ENCODE measurements around the gene A4GALT.

Gene A4GALT

GRCh38 chr22:42702675-42703074 lies 18.0 kb downstream of the A4GALT start:
- no peak overlapping the region for H3K27ac ChIP-seq (ENCODE audit: low read length)
- H3K9ac ChIP-seq (ENCODE audit: low read length in 2 of 2) = no peak overlapping the region
- no peak overlapping the region for H3K4me3 ChIP-seq (ENCODE audit: low read length in 2 of 2)
- no peaks in the 10 kb centered on the region for H3K27me3 ChIP-seq (ENCODE audit: control insufficient read depth in 1 of 2, insufficient read depth in 2 of 2, low read length in 2 of 2)
- no peaks in the 10 kb centered on the region for H3K36me3 ChIP-seq (ENCODE audit: control insufficient read depth in 2 of 2, insufficient read depth in 2 of 2, low read length in 2 of 2)
- no peaks in the 10 kb centered on the region for H3K9me3 ChIP-seq (ENCODE audit: control insufficient read depth in 2 of 2, low read length in 2 of 2)
- H3K4me1 ChIP-seq (ENCODE audit: control insufficient read depth, insufficient read depth, low read length) = peaks cover 43% of the 10 kb centered on the region

- no peaks in the 10 kb centered on the region for H3K9me3 ChIP-seq (ENCODE audit: control insufficient read depth in 2 of 2, low read length in 2 of 2)
- peak overlapping the region; percentile 93 for H3K27ac ChIP-seq (ENCODE audit: low read length)
- no peaks in the 10 kb centered on the region for H3K36me3 ChIP-seq (ENCODE audit: control insufficient read depth in 2 of 2, insufficient read depth in 2 of 2, low read length in 2 of 2)
- H3K9ac ChIP-seq (ENCODE audit: low read length in 2 of 2) = no peak overlapping the region
- no peak overlapping the region for H3K4me3 ChIP-seq (ENCODE audit: low read length in 2 of 2)
- peaks cover 52% of the 10 kb centered on the region for H3K4me1 ChIP-seq (ENCODE audit: control insufficient read depth, insufficient read depth, low read length)
- no peaks in the 10 kb centered on the region for H3K27me3 ChIP-seq (ENCODE audit: control insufficient read depth in 1 of 2, insufficient read depth in 2 of 2, low read length in 2 of 2)
These were observed 19.0 kb downstream of the A4GALT start for GRCh38 chr22:42701694-42702093.

GRCh38 chr22:42700901-42701300 lies 19.8 kb downstream of the A4GALT start:
- Histone ChIP-seq H3K4me1 (ENCODE audit: control insufficient read depth, insufficient read depth, low read length) (peaks cover 57% of the 10 kb centered on the region), H3K27me3 (ENCODE audit: control insufficient read depth in 1 of 2, insufficient read depth in 2 of 2, low read length in 2 of 2) (no peaks in the 10 kb centered on the region), H3K9me3 (ENCODE audit: control insufficient read depth in 2 of 2, low read length in 2 of 2) (no peaks in the 10 kb centered on the region), H3K27ac (ENCODE audit: low read length) (peak overlapping the region; percentile 93), H3K9ac (ENCODE audit: low read length in 2 of 2) (no peak overlapping the region), H3K4me3 (ENCODE audit: low read length in 2 of 2) (no peak overlapping the region), H3K36me3 (ENCODE audit: control insufficient read depth in 2 of 2, insufficient read depth in 2 of 2, low read length in 2 of 2) (no peaks in the 10 kb centered on the region)

- peaks cover 63% of the 10 kb centered on the region for H3K4me1 ChIP-seq (ENCODE audit: control insufficient read depth, insufficient read depth, low read length)
- no peak overlapping the region for H3K4me3 ChIP-seq (ENCODE audit: low read length in 2 of 2)
- H3K9me3 ChIP-seq (ENCODE audit: control insufficient read depth in 2 of 2, low read length in 2 of 2) = no peaks in the 10 kb centered on the region
- no peaks in the 10 kb centered on the region for H3K36me3 ChIP-seq (ENCODE audit: control insufficient read depth in 2 of 2, insufficient read depth in 2 of 2, low read length in 2 of 2)
- H3K9ac ChIP-seq (ENCODE audit: low read length in 2 of 2) = no peak overlapping the region
- H3K27ac ChIP-seq (ENCODE audit: low read length) = peak overlapping the region; percentile 93
- H3K27me3 ChIP-seq (ENCODE audit: control insufficient read depth in 1 of 2, insufficient read depth in 2 of 2, low read length in 2 of 2) = no peaks in the 10 kb centered on the region
These were observed 20.3 kb downstream of the A4GALT start for GRCh38 chr22:42700355-42700754.

GRCh38 chr22:42699976-42700352 lies 20.7 kb downstream of the A4GALT start:
- Histone ChIP-seq H3K4me3 (ENCODE audit: low read length in 2 of 2) (no peak overlapping the region), H3K27ac (ENCODE audit: low read length) (peak overlapping the region; percentile 93), H3K4me1 (ENCODE audit: control insufficient read depth, insufficient read depth, low read length) (peaks cover 66% of the 10 kb centered on the region), H3K36me3 (ENCODE audit: control insufficient read depth in 2 of 2, insufficient read depth in 2 of 2, low read length in 2 of 2) (no peaks in the 10 kb centered on the region), H3K9me3 (ENCODE audit: control insufficient read depth in 2 of 2, low read length in 2 of 2) (no peaks in the 10 kb centered on the region), H3K9ac (ENCODE audit: low read length in 2 of 2) (peak overlapping the region in 1 of 2 donors; percentile 39), H3K27me3 (ENCODE audit: control insufficient read depth in 1 of 2, insufficient read depth in 2 of 2, low read length in 2 of 2) (no peaks in the 10 kb centered on the region)

- Histone ChIP-seq H3K9ac (ENCODE audit: low read length in 2 of 2) (peak overlapping the region; percentile 36 to 39), H3K27ac (ENCODE audit: low read length) (peak overlapping the region; percentile 93), H3K9me3 (ENCODE audit: control insufficient read depth in 2 of 2, low read length in 2 of 2) (no peaks in the 10 kb centered on the region), H3K4me1 (ENCODE audit: control insufficient read depth, insufficient read depth, low read length) (peaks cover 64% of the 10 kb centered on the region), H3K27me3 (ENCODE audit: control insufficient read depth in 1 of 2, insufficient read depth in 2 of 2, low read length in 2 of 2) (no peaks in the 10 kb centered on the region), H3K4me3 (ENCODE audit: low read length in 2 of 2) (peak overlapping the region in 1 of 2 donors; percentile 40), H3K36me3 (ENCODE audit: control insufficient read depth in 2 of 2, insufficient read depth in 2 of 2, low read length in 2 of 2) (peaks cover 0 to 5% of the 10 kb centered on the region in 2 donors)
These were observed 21.2 kb downstream of the A4GALT start for GRCh38 chr22:42699281-42699975.

GRCh38 chr22:42697542-42698013 lies 23.1 kb downstream of the A4GALT start:
- no peaks in the 10 kb centered on the region for H3K9me3 ChIP-seq (ENCODE audit: control insufficient read depth in 2 of 2, low read length in 2 of 2)
- H3K9ac ChIP-seq (ENCODE audit: low read length in 2 of 2) = peak overlapping the region; percentile 42 to 57
- peak overlapping the region; percentile 93 for H3K27ac ChIP-seq (ENCODE audit: low read length)
- peaks cover 6 to 13% of the 10 kb centered on the region in 2 donors for H3K36me3 ChIP-seq (ENCODE audit: control insufficient read depth in 2 of 2, insufficient read depth in 2 of 2, low read length in 2 of 2)
- H3K4me3 ChIP-seq (ENCODE audit: low read length in 2 of 2) = no peak overlapping the region
- H3K27me3 ChIP-seq (ENCODE audit: control insufficient read depth in 1 of 2, insufficient read depth in 2 of 2, low read length in 2 of 2) = no peaks in the 10 kb centered on the region
- H3K4me1 ChIP-seq (ENCODE audit: control insufficient read depth, insufficient read depth, low read length) = peaks cover 60% of the 10 kb centered on the region

GRCh38 chr22:42696331-42696967 lies 24.2 kb downstream of the A4GALT start:
- Histone ChIP-seq H3K9ac (ENCODE audit: low read length in 2 of 2) (no peak overlapping the region), H3K4me1 (ENCODE audit: control insufficient read depth, insufficient read depth, low read length) (peaks cover 67% of the 10 kb centered on the region)

GRCh38 chr22:42695294-42695693 lies 25.4 kb downstream of the A4GALT start:
- peaks cover 62% of the 10 kb centered on the region for H3K4me1 ChIP-seq (ENCODE audit: control insufficient read depth, insufficient read depth, low read length)
- no peak overlapping the region for H3K4me3 ChIP-seq (ENCODE audit: low read length in 2 of 2)
- H3K9me3 ChIP-seq (ENCODE audit: control insufficient read depth in 2 of 2, low read length in 2 of 2) = no peaks in the 10 kb centered on the region
- no peak overlapping the region for H3K9ac ChIP-seq (ENCODE audit: low read length in 2 of 2)
- peaks cover 6 to 16% of the 10 kb centered on the region in 2 donors for H3K36me3 ChIP-seq (ENCODE audit: control insufficient read depth in 2 of 2, insufficient read depth in 2 of 2, low read length in 2 of 2)
- no peaks in the 10 kb centered on the region for H3K27me3 ChIP-seq (ENCODE audit: control insufficient read depth in 1 of 2, insufficient read depth in 2 of 2, low read length in 2 of 2)
- H3K27ac ChIP-seq (ENCODE audit: low read length) = peak overlapping the region; percentile 74

More at GRCh38 chr22:42696331-42696967, 24.2 kb downstream of the A4GALT start:
- Histone ChIP-seq H3K27ac (ENCODE audit: low read length) (peak overlapping the region; percentile 93), H3K36me3 (ENCODE audit: control insufficient read depth in 2 of 2, insufficient read depth in 2 of 2, low read length in 2 of 2) (peaks cover 6 to 16% of the 10 kb centered on the region in 2 donors), H3K9me3 (ENCODE audit: control insufficient read depth in 2 of 2, low read length in 2 of 2) (no peaks in the 10 kb centered on the region), H3K4me3 (ENCODE audit: low read length in 2 of 2) (no peak overlapping the region), H3K27me3 (ENCODE audit: control insufficient read depth in 1 of 2, insufficient read depth in 2 of 2, low read length in 2 of 2) (no peaks in the 10 kb centered on the region)

- peak overlapping the region; percentile 74 for H3K27ac ChIP-seq (ENCODE audit: low read length)
- no peaks in the 10 kb centered on the region for H3K9me3 ChIP-seq (ENCODE audit: control insufficient read depth in 2 of 2, low read length in 2 of 2)
- peaks cover 10 to 18% of the 10 kb centered on the region in 2 donors for H3K36me3 ChIP-seq (ENCODE audit: control insufficient read depth in 2 of 2, insufficient read depth in 2 of 2, low read length in 2 of 2)
- H3K9ac ChIP-seq (ENCODE audit: low read length in 2 of 2) = no peak overlapping the region
- peaks cover 63% of the 10 kb centered on the region for H3K4me1 ChIP-seq (ENCODE audit: control insufficient read depth, insufficient read depth, low read length)
- no peaks in the 10 kb centered on the region for H3K27me3 ChIP-seq (ENCODE audit: control insufficient read depth in 1 of 2, insufficient read depth in 2 of 2, low read length in 2 of 2)
- no peak overlapping the region for H3K4me3 ChIP-seq (ENCODE audit: low read length in 2 of 2)
These were observed 26.6 kb downstream of the A4GALT start for GRCh38 chr22:42693763-42694683.

Measured in stomach smooth muscle (tissue), 2 donors.